Mucosa of stomach (tissue), 1 donor: Measurements from ENCODE around the gene ROCK1.

Experiments used
- H3K27me3 ChIP-seq: one replicate; pipeline ENCODE4 v1.7.0; 2013; ENCODE audit warnings: mild to moderate bottlenecking, low read length; ENCODE audit not compliant: control insufficient read depth, insufficient read depth
- H3K36me3 ChIP-seq: one replicate; pipeline ENCODE4 v1.7.0; 2013; ENCODE audit warnings: low read length; ENCODE audit not compliant: control insufficient read depth, insufficient read depth
- H3K4me1 ChIP-seq: one replicate; pipeline ENCODE4 v1.7.0; 2013; ENCODE audit warnings: mild to moderate bottlenecking, low read length; ENCODE audit not compliant: control insufficient read depth, insufficient read depth
- H3K4me3 ChIP-seq: one replicate; pipeline ENCODE4 v1.7.0; 2013; ENCODE audit warnings: low read length
- H3K9ac ChIP-seq: one replicate; pipeline ENCODE4 v1.7.0; 2013; ENCODE audit warnings: mild to moderate bottlenecking, low read length, moderate library complexity
- H3K9me3 ChIP-seq: one replicate; pipeline ENCODE4 v1.7.0; 2013; ENCODE audit warnings: mild to moderate bottlenecking, low read length, moderate library complexity; ENCODE audit not compliant: control insufficient read depth
- donor health status: Pancreatic carcinoma.

The ROCK1 gene

GRCh38 chr18:21099442-21099841, 12.2 kb downstream of the ROCK1 start:
- Histone ChIP-seq H3K4me3 (no peak overlapping the region), H3K36me3 (no peaks in the 10 kb centered on the region), H3K9me3 (no peaks in the 10 kb centered on the region), H3K4me1 (peaks cover 6% of the 10 kb centered on the region), H3K9ac (no peak overlapping the region), H3K27me3 (no peaks in the 10 kb centered on the region)

GRCh38 chr18:21096760-21097159, 14.9 kb downstream of the ROCK1 start:
- H3K4me1 ChIP-seq, result peaks cover 6% of the 10 kb centered on the region
- H3K27me3 ChIP-seq, result no peaks in the 10 kb centered on the region
- H3K36me3 ChIP-seq, result no peaks in the 10 kb centered on the region

GRCh38 chr18:21093133-21093532, 18.5 kb downstream of the ROCK1 start:
- no peaks in the 10 kb centered on the region for H3K36me3 ChIP-seq
- H3K4me3 ChIP-seq, result no peak overlapping the region
- no peaks in the 10 kb centered on the region for H3K4me1 ChIP-seq
- H3K9me3 ChIP-seq, result no peaks in the 10 kb centered on the region
- no peak overlapping the region for H3K9ac ChIP-seq
- H3K27me3 ChIP-seq, result no peaks in the 10 kb centered on the region

More at GRCh38 chr18:21096760-21097159, 14.9 kb downstream of the ROCK1 start:
- no peak overlapping the region for H3K9ac ChIP-seq
- H3K9me3 ChIP-seq, result no peaks in the 10 kb centered on the region
- no peak overlapping the region for H3K4me3 ChIP-seq

- H3K9me3 ChIP-seq, result no peaks in the 10 kb centered on the region
- no peak overlapping the region for H3K9ac ChIP-seq
These were observed 20.9 kb downstream of the ROCK1 start for GRCh38 chr18:21090680-21091079.

GRCh38 chr18:21085579-21086166, 25.9 kb downstream of the ROCK1 start:
- Histone ChIP-seq H3K9me3 (no peaks in the 10 kb centered on the region), H3K4me1 (no peaks in the 10 kb centered on the region), H3K36me3 (no peaks in the 10 kb centered on the region), H3K9ac (no peak overlapping the region), H3K27me3 (no peaks in the 10 kb centered on the region), H3K4me3 (no peak overlapping the region)

More at GRCh38 chr18:21090680-21091079, 20.9 kb downstream of the ROCK1 start:
- Histone ChIP-seq H3K27me3 (no peaks in the 10 kb centered on the region), H3K4me1 (no peaks in the 10 kb centered on the region), H3K4me3 (no peak overlapping the region), H3K36me3 (no peaks in the 10 kb centered on the region)

GRCh38 chr18:21084511-21085078, 27.0 kb downstream of the ROCK1 start:
- Histone ChIP-seq H3K9ac (no peak overlapping the region), H3K4me3 (no peak overlapping the region), H3K36me3 (no peaks in the 10 kb centered on the region), H3K9me3 (no peaks in the 10 kb centered on the region), H3K27me3 (no peaks in the 10 kb centered on the region), H3K4me1 (no peaks in the 10 kb centered on the region)

- Histone ChIP-seq H3K27me3 (no peaks in the 10 kb centered on the region), H3K9ac (no peak overlapping the region), H3K36me3 (no peaks in the 10 kb centered on the region), H3K4me3 (no peak overlapping the region), H3K9me3 (no peaks in the 10 kb centered on the region), H3K4me1 (no peaks in the 10 kb centered on the region)
These were observed 28.6 kb downstream of the ROCK1 start for GRCh38 chr18:21083017-21083416.

GRCh38 chr18:21081426-21081825, 30.2 kb downstream of the ROCK1 start:
- Histone ChIP-seq H3K27me3 (no peaks in the 10 kb centered on the region), H3K9me3 (no peaks in the 10 kb centered on the region), H3K4me3 (no peak overlapping the region), H3K36me3 (no peaks in the 10 kb centered on the region), H3K4me1 (no peaks in the 10 kb centered on the region), H3K9ac (no peak overlapping the region)

- Histone ChIP-seq H3K36me3 (no peaks in the 10 kb centered on the region), H3K9me3 (no peaks in the 10 kb centered on the region), H3K27me3 (no peaks in the 10 kb centered on the region), H3K4me1 (peaks cover 6% of the 10 kb centered on the region), H3K4me3 (no peak overlapping the region), H3K9ac (no peak overlapping the region)
These were observed 31.0 kb downstream of the ROCK1 start for GRCh38 chr18:21080576-21080975.

GRCh38 chr18:21074336-21075323, 37.0 kb downstream of the ROCK1 start:
- no peak overlapping the region for H3K4me3 ChIP-seq
- H3K36me3 ChIP-seq, result no peaks in the 10 kb centered on the region
- H3K27me3 ChIP-seq, result no peaks in the 10 kb centered on the region
- H3K4me1 ChIP-seq, result peaks cover 23% of the 10 kb centered on the region
- no peak overlapping the region for H3K9ac ChIP-seq
- H3K9me3 ChIP-seq, result no peaks in the 10 kb centered on the region

- Histone ChIP-seq H3K4me3 (no peak overlapping the region), H3K36me3 (no peaks in the 10 kb centered on the region), H3K4me1 (peaks cover 23% of the 10 kb centered on the region), H3K9ac (no peak overlapping the region), H3K9me3 (no peaks in the 10 kb centered on the region), H3K27me3 (no peaks in the 10 kb centered on the region)
These were observed 38.4 kb downstream of the ROCK1 start for GRCh38 chr18:21073180-21073579.

GRCh38 chr18:21071071-21071470, 40.5 kb downstream of the ROCK1 start:
- Histone ChIP-seq H3K36me3 (no peaks in the 10 kb centered on the region), H3K9ac (no peak overlapping the region), H3K9me3 (no peaks in the 10 kb centered on the region), H3K4me1 (peaks cover 22% of the 10 kb centered on the region), H3K4me3 (no peak overlapping the region), H3K27me3 (no peaks in the 10 kb centered on the region)
